Medulla oblongata (tissue), 1 donor: ENCODE data around the gene GNA12.

ENCODE experiments used
- DNase-seq: peaks from one replicate; pipeline ENCODE4 v3.0.0-alpha.2; 2015; ENCODE audit errors: extremely low spot score

GNA12 gene, protein sequence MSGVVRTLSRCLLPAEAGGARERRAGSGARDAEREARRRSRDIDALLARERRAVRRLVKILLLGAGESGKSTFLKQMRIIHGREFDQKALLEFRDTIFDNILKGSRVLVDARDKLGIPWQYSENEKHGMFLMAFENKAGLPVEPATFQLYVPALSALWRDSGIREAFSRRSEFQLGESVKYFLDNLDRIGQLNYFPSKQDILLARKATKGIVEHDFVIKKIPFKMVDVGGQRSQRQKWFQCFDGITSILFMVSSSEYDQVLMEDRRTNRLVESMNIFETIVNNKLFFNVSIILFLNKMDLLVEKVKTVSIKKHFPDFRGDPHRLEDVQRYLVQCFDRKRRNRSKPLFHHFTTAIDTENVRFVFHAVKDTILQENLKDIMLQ

DNA sequence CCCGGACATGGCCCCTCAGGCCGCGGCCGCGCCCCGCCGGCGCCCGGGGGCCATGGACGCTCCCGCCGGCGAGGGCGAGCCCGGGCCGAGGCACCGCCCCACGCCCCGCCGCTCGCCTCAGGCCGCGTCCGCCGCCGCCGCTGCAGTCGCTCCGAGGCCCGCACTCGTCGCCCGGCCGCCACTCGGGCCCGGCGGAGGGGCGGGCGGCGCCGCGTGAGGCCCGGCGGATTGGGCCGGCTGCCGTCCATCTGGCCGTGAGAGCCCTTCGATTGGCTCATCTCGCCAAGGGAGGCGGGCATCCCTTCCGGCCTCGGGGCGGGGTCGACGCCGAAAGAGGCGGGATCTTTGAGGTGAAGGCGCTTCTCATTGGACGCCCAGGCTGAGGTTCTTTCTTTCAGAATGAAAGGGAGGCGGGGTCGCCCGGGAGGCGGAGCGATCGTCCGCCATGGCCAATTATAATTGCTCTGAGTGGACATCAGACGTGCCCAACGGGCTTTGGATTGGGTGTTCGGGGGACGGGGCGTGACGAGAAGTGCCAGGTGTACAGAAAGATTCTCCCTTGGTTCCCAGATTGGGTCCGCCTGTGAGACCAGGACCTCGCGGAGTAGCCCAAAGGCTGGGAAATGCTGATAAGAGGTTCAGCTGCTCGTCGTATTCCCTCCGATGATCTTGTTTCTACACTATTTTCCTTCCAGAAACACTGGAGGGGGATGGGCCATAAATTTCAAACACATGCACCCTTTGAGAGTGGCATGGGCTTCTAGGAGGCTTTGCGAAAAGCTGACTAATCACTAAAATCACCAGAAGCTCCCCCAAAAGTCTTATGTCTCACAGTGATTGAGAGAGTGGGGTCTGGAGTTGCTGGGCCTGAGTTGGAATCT, at the start of gene GNA12:
TSS of gene GNA12 (minus strand) at position 156 of the 881 bp plus-strand sequence. CDS start at position 9, 147 bp downstream.
- DNase-seq: peak; percentile 99

DNA sequence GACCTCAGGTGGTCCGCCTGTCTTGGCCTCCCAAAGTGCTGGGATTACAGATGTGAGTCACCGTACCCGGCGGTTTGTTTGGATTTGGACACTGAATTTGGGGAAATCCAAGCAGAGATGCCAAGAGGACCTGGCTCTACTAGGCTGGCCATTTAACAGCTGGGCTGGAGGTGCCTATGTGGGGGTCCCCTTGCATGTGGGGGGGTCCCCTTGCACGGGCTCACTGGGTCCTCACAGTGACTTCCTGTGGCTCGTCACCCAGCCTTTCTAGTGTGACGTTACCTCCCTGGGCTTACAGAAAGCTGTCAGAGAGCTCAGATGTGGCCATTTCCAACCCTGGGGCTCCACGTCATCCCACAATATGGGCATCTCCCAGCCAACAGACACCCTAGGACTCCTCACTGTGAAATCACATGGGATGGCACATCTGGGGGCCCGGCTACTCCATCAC, 49.3 kb upstream of the GNA12 start:
- DNase-seq: no peak

DNA sequence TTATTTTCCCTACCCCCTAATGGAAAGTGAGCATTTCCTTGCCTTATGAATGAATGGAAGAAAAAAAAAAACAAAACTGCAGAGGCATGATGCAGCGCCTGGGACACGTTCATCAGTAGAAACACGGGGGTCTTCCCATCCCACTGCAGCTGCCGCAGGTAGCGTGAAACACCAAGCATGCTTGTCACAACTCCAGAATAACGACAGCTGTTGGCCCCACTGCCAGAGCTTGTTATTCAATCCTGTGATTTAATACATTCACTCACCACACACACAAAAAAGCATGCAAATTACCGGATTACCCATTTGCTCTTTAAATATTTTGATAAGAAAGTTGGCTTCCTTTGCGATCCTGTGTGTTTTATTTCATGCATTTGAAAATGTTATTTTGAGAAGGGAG, 48.4 kb upstream of the GNA12 start:
- no peak for DNase-seq

DNA sequence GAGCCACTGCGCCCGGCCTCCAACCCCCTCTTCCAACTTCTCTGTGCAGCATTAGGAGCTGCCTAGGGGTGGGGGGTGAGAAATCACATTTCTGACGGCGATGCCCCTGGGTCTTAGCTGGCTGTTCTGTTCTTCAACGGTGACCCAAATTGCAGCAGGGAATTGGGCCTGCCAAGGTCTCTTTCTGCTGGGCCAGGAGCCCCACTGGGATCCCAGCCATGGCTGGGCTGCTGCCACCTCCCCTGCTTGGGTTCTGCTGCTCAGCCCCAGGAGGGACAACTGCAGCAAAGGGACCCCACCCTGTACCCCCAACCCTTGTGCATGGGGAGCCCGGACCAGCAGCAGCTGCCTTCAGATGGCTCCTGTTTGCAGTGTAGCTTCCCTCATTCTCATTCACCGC, 43.7 kb upstream of the GNA12 start:
- peak; percentile 21 for DNase-seq

DNA sequence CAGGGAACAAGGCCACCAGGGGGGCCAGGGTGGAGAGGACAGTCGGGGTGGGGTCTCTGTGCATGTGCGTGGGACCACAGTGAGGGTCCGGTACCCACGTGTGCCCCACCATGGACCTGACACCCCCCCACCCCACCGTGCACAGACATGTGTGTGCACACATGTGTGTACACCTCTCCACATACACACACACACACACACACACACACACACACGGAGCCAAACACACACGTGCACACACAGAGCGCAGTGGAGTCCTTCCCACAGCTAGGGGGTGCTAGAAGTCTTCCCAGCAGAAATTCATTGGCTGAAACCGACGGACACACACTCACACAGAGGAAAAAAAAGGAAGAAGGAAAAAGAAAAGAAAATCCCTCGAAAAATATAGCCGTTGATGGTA, 42.8 kb upstream of the GNA12 start:
- peak; percentile 76 for DNase-seq

DNA sequence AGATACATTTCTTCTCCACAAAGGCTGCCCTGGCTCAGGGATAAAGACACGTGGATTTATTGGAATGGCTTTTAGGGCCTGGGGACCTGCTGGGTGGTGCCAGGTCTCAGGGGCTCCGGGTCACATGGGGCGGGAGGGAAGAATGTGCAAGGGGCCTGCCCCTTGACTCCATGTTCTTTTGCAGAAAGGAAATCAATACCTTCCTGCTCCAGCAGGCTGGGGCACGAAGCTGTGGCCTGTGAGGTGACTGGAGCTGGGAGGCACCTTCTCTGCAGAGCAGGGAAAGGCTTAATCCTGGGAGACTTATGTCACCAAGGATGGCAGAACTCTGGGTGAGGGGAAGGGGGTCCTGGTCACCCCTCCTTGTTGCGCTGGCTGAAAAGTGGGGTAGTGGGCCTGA, 42.3 kb upstream of the GNA12 start:
- DNase-seq: no peak

DNA sequence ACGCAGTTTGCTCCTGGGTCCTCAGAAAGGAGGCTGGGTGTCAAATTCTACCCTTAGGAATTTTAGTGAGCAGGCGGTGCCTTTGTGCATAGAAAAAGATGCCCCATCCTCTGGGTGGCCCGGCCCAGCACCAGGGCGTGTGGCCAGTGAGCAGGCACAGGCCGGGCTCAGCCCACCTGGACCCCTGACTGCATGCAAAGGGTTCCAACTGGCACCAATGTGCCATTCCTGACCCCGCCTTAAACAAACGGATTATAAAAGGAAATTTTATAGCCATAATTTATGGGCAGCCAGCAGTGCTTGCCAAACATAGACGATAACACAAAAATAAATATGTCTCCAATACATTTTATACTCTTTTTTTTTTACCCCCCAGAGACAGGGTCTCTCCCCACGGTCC, 40.1 kb upstream of the GNA12 start:
- DNase-seq: no peak

DNA sequence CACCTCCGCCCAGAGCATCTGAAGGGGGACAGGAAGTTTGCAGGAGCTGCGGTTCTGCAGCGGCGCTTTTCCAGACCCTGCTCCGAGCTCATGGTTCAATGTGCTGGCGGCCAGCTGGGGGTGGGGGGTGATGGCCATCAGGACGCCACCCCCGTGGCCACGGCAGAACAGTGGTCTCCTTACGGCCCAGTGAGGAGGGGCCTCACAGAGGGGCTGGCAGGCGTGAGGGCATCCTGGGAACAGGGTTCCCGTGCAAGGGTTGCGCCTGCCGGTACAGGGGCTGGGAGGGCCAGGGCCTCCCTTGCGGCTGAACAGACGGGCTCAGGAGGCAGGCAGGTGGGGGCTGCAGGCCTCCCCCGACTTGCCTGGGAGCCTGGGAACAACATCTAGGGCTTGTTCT, 39.0 kb upstream of the GNA12 start:
- DNase-seq: no peak

DNA sequence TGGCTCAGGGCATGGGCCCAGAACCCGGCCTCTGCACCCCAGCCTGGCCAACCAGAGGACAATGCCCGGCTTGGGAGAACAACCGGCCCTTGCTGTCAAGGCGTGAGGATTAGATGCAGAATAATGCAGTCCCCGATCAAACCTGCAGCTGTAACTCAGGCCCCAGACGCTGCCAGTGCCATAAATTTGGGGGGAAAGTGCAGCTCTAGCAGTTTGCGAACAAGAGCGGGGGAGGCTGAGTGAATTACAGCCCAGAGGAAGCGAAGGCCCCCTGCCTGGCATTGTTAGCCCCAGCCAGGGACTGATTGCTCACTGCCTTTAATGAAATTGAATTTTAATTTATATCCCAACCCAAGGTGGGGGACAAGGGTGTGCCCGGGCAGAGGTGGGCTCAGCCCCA, 38.0 kb upstream of the GNA12 start:
- no peak for DNase-seq

DNA sequence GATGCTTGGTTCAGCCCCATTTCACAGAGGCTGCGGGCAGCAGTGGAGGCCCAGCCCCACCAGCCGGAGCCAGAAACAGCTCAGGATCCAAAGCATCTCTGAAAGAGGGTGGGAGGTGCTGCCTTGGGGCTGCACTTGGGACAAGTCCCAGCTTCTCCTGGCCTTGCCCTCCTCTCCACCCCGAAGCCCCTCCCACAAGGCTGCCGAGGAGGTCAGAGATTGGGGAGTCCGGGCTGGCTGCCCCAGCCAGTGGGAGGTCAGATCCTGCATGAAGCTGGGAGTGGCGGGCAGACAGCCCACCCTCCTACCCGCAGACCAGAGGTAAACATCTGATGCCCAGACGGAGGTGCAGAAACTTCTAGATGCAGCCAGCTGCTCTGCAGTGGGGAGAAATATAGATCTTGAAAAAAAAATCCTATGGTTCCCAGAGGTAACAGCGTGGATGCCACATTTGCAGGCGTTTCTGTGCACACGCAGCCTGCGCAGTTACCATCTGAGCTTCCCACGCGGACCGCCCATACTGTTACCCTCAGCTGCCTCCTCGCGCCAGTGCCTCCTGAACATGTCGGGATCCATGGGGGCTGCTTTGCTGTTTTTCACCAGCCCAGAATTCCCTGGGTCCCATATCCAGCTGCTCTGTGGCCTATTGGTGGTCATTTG, 36.9 kb upstream of the GNA12 start:
- DNase-seq: no peak

DNA sequence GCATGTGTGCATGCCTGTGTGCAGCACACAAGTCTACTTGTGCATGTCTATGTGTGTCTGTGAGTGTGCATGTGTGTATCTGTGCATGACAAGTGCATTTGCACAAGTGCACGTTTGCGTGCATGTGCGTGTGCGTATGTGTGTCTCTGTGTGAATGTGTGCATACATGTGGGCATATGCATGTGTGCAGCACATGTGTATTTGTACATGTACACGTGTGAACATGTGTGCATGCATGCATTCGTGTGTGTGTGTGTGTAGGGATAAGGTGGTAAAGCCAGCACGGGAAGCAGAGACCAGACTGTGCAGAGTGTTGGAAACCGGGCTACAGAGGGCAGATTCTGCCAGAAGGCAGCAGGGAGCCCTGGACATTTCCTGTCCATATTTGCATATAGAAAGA, 35.9 kb upstream of the GNA12 start:
- no peak for DNase-seq

DNA sequence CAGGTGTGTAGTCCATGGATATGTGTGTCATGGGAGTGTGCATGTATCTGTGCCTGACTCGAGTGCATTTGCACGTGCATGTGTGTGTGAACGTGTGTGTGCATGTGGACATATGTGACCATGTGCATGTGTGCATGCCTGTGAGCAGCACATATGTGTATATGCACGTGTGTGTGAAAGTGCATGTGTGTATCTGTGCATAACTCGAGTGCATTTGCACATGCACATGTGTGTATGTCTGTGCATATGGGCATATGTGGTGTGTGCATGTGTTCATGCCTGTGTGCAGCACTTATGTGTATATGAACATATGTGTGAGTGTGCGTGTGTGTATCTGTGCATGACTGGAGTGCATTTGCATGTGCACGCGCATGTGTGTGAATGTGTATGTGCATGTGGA, 35.2 kb upstream of the GNA12 start:
- DNase-seq: no peak

DNA sequence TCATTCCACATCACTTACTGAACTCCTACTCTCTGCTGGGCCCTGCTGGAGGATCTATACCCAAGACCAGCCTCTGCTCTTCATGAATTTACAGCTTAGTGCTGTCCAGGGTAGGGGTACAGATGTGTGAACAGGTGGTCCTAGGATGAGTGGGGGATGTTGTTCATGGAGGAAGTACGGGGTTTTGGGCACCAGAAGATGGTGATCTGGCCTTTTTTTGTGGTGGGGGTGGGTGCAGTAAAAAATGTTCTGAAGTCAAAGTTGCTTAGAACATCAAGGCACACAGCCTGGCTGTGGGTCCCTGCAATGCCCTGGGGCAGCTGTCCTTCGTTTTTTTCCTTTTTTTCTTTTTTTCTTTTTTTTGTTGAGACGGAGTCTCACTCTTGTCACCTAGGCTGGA, 34.2 kb upstream of the GNA12 start:
- DNase-seq: no peak

DNA sequence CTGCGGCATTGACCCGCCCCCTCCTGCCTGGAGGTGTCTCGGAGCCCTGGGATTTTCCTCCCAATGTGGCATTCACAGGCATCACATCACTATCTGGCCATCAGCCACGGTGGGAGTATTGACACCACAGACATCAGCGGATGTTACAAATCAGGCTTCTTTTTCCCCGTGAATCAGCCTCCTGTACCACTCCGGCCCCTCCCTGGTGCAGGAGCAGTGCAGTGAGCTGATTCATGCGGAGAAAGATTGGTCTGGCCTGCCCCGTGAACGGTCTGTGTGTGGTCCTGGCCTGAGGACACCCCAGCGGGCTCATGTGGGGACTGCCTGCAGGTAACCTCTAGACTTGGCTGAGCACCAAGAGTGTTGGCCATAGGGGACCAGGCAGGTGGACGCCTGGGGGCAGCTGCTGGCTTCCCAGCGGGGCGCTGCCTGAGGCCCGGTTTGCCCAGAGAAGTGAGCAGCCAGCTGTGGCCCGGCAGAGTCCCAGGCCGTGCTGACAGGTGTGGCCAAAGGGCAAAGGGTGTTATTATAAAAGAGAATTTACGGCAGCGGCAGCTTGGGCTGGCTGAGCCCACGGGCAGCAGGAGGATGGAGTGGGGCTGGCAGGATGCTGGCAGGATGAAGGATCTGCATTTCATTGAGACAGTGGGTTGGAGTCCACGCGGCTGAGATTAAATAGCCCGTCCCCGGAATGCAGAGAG, 32.1 kb upstream of the GNA12 start:
- DNase-seq: no peak

DNA sequence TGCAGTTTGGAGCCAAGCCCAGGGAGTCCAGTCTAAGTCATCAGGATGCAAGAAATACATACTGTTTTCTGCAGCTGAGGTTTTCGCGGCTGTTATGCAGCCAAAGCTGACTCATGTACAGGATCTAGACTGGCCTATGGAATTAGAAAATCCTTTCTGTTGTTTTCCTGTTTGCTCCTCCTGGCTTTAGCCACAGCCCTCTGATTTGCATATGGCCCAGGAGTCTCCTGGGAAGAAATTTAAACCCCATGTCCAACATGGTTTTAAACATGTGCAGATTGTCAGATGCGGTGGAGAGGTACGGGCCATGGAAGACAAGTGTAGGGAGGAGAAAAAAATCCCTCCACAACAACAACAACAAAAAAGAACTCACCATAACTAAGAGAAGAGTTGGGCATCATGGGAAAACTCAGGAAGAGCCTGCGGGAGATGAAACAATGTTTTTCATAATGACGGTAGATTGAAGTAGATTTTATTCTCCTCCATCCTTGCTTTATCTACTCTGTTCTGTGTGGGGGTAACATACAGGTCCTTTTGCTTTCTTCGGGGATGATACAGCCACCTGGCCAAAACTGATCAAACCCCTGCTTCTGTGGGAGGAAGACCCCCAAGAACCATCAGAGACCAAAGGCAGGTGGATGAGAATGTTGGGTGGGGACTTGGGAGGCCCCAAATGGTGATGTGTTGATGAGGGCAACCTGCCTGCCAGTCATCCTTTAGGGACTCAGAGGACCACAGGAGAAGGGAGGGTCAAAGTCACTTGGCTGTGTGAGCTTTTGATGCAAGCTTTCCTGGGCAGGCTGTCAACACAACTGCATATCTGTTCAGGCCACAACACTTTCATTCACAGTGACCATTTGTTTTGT, 29.8 kb upstream of the GNA12 start:
- peak; percentile 31 for DNase-seq

DNA sequence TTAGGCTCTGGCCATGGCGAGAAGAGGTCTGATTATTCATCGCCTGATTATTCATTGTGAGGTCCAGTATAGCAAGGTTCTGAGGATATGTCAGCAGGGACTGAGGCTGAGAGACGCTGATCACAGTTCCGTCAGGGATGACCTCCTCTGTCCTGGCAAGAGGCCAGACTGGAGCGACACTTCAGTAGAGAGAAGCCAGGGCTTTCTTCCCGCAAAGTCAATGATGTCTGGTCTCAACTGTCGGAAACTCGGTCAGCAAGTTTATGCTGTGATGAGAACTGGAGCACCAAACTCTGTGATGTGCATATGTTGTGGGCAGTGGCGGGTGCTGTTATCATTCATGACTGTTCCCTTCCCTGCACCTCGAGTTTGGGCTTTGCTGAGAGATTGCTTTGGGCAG, 29.0 kb upstream of the GNA12 start:
- DNase-seq: no peak

DNA sequence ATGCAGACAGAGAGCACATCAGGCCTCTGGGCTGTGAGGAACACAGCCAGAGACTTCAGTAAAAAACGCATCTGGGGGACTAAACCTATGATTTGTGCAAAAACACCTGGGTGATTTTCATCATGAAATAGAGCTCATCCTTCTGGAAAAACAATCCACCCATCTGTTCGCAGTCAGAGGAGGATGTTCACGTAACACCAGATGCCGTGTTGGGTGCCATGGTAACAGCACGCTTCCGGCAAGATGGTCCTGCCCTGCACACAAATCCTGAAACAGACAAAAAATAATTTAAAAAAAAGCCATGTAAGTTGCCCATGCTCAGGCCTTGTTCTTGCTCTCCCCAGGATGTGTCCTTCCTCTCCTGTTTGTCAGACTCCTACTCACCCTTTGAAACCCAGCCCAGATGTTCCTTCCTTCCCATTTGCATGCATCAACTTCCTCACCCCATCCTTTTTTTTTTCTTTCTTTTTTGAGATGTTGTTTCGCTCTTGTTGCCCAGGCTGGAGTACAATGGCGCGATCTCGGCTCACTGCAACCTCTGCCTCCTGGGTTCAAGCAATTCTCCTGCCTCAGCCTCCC, 28.3 kb upstream of the GNA12 start:
- DNase-seq: no peak

DNA sequence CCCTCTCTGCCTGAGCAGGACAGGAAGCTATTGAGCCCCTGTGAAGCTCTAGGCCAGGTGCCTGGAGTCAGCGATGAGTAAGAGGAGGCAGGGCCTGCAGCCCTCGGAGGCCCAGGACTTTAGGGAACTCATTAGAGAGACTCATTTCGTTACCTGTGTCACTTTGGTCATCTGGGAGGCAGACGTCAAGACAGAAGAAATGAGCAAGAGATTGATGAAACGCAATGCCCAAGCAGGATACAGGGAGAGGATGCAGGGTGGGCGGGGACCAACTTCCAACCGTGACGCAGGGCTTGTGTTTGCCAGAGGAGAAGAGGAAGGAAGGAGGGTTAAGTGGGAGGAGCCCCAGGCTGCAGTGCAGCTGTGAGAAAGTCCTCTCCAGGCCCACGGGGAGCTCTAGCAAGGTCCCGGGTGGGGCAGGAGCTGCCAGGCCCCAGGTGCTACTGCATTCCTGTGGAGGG, 26.4 kb upstream of the GNA12 start:
- DNase-seq: peak; percentile 50

DNA sequence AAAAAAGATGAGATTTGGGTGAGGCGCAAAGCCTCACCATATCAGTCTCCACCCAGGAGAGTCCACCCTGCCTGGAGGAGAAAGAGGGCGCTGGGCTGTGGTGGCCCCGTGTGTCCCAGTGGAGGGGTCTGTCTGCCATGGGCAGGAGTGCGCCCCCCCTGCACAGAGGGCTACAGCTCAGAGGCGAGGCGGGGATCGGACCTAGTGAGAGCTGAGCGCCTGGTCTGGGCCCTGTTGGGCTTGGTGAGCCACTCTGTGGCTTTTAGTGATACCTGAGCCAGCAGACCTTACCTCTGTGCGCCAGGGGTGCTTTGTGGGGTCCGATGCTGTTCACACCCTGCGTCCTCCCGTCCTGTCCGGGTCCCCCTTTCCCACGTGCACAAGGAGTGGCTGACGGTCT, 25.9 kb upstream of the GNA12 start:
- DNase-seq: no peak

DNA sequence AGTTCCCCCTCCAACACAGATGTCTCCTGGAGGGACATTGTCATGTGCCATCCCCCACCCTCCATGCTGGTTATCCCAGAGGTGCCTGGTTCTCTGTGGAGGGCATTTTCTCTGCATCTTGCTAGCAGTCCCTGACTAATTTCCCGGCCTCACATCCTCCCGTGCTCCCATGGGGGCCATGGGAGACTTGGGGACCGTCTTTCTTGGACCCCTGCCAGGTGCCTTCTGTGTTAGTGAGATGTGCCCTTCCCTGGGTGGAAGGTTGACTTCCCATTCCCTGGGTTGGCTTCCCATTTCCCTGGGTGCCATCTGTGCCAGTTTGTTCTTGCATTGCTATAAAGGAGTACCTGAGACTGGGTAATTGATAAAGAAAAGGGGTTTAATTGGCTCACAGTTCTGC, 22.5 kb upstream of the GNA12 start:
- DNase-seq: no peak
